Activated CD8-positive, alpha-beta T cell treated with anti-CD3 and anti-CD28 coated beads for 36 hours (primary cell): ENCODE measurements around the gene GAB1. TPM values are rescaled to one million over a fixed set of nuclear protein-coding genes. Genes with fewer than 3 reads are reported as not detected.

Experiments used
- ATAC-seq: fragments of 200-7000 bp; cut with Tn5 transposase; one replicate; pipeline ENCODE4 v1.10.0; 2021; ENCODE audit warnings: mild to moderate bottlenecking, moderate library complexity
- CTCF ChIA-PET: fragments of 350-600 bp; sonication (Branson Sonifier 250); formaldehyde crosslinking; loops from one replicate; lab custom pipeline; 2021; ENCODE audit warnings: antibody characterized with exemption; lab: Charles Lee
- POLR2A ChIA-PET: fragments of 350-600 bp; sonication (Branson Sonifier 250); formaldehyde crosslinking; loops from one replicate; lab custom pipeline; 2021; ENCODE audit warnings: antibody characterized with exemption; lab: Charles Lee
- DNase-seq: peaks from one replicate; pipeline ENCODE4 v3.0.0-alpha.2; 2020
- H3K27ac Mint-ChIP-seq: one replicate; pipeline ENCODE4 v1.8.0; 2021; ENCODE audit warnings: mild to moderate bottlenecking, mixed read lengths
- H3K27me3 Mint-ChIP-seq: one replicate; pipeline ENCODE4 v1.8.0; 2021; ENCODE audit warnings: mixed read lengths
- H3K36me3 Mint-ChIP-seq: one replicate; pipeline ENCODE4 v1.8.0; 2021; ENCODE audit warnings: low read depth, mixed read lengths
- H3K4me1 Mint-ChIP-seq: one replicate; pipeline ENCODE4 v1.8.0; 2021; ENCODE audit warnings: low read depth, mixed read lengths
- H3K4me3 Mint-ChIP-seq: one replicate; pipeline ENCODE4 v1.8.0; 2021; ENCODE audit warnings: mild to moderate bottlenecking, moderate library complexity, mixed read lengths
- H3K9me3 Mint-ChIP-seq: one replicate; pipeline ENCODE4 v1.8.0; 2021; ENCODE audit warnings: mixed read lengths
- intact Hi-C: fragments of 100-400 bp; cut with micrococcal nuclease; formaldehyde crosslinking; loops from one replicate; pipeline ENCODE4 v1.10.0; 2022
- total RNA-seq, 2 experiments: library from RNA; stranded (reverse); gene quantifications; one replicate each; pipeline ENCODE4 v1.2.3, GENCODE V29; 2021
- TF ChIP-seq, protein P1 (sequence below): fragments of 200-600 bp; IDR thresholded peaks from one replicate; pipeline ENCODE4 v1.8.0; 2022; ENCODE audit warnings: antibody characterized with exemption, mild to moderate bottlenecking

The GAB1 gene
- under 1 TPM; 0.20 to 0.34 TPM for total RNA-seq

DNA sequence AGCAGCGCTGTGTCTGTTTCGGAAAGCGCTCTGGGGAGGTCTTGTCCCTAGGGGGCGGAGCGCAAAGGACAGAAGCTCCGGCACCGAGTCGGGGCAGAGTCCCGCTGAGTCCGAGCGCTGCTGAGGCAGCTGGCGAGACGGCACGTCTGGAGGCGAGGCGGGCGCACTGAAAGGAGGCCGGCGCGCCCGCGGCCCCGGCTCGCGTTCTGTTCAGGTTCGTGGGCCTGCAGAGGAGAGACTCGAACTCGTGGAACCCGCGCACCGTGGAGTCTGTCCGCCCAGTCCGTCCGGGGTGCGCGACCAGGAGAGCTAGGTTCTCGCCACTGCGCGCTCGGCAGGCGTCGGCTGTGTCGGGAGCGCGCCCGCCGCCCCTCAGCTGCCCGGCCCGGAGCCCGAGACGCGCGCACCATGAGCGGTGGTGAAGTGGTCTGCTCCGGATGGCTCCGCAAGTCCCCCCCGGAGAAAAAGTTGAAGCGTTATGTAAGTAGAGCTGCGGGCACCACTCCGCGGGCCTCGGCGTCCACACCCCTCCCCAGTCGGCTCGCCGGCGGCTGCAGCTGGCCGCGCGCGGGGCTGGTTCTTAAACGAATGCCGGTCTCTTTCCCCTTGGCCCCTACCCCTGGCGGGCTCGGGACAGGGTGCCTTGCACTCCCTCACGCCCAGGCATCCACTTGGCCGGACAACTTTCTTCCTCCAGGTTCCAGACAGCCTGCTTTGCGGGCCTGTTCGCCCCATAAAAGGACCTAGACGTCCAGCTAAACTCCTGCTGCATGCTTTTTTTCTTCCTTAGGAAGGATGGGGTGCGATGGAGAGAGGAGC lies at the start of gene GAB1:
Gene GAB1, plus strand, starts transcription at position 96 of the 819 bp plus-strand sequence. Its CDS starts 313 bp downstream, at position 409.
- intact Hi-C loops, result no loop called here
- TF ChIP-seq, protein P1, sequence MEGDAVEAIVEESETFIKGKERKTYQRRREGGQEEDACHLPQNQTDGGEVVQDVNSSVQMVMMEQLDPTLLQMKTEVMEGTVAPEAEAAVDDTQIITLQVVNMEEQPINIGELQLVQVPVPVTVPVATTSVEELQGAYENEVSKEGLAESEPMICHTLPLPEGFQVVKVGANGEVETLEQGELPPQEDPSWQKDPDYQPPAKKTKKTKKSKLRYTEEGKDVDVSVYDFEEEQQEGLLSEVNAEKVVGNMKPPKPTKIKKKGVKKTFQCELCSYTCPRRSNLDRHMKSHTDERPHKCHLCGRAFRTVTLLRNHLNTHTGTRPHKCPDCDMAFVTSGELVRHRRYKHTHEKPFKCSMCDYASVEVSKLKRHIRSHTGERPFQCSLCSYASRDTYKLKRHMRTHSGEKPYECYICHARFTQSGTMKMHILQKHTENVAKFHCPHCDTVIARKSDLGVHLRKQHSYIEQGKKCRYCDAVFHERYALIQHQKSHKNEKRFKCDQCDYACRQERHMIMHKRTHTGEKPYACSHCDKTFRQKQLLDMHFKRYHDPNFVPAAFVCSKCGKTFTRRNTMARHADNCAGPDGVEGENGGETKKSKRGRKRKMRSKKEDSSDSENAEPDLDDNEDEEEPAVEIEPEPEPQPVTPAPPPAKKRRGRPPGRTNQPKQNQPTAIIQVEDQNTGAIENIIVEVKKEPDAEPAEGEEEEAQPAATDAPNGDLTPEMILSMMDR, result no peak
- Mint-ChIP-seq H3K36me3 (no peaks in the 10 kb centered on the region), H3K4me1 (peaks cover 3% of the 10 kb centered on the region), H3K9me3 (no peaks in the 10 kb centered on the region), H3K4me3 (peak within 1 kb of the TSS; percentile 76), H3K27ac (no peak within 1 kb of the TSS), H3K27me3 (peaks cover 45% of the 10 kb centered on the region)
- ChIA-PET CTCF (interaction anchor here (0.8 to 1.1 kb wide), 2 partner anchors 9 to 27 kb away, joined by 3 read pairs; no protein-coding TSS in a partner anchor), POLR2A (no interaction called here)
- DNase-seq (peak; percentile 61), ATAC-seq (peak; percentile 76)

DNA sequence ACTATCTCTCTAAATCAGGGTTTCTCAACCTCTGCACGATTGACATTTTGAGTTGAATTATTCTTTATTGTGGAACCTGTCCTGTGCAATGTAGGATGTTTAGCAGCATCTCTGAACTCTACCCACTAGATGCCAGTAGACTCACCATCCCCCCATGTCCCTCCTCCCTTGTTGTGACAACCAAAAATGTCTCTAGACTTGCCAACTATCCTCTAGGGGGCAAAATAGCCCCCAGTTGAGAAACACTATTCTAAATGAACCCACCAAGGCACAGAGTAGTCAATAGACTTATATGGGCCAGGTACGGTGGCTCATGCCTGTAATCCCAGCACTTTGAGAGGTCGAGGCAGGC lies 49.1 kb upstream of the GAB1 start:
- no peaks in the 10 kb centered on the region for H3K9me3 Mint-ChIP-seq
- no peak for ATAC-seq

DNA sequence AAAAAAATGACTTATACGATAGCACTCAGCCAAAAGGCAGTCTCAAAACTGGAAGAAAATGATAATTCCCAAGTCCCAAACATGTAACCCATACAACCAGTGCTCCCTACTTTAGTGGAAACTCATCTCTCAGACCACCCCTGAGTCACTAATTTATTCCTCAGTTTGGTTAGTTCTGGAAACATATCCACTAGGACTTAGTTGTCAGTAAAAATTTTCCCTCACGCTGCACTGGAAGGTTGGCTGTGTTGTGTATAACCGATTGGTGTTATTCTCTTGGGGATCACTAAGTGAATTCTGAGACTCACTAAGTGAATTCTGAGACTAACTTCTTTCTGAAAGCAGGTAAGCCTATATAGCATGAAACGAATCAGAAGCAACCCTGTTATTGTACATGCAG lies 48.5 kb upstream of the GAB1 start:
- Mint-ChIP-seq H3K9me3 (no peaks in the 10 kb centered on the region), H3K36me3 (no peaks in the 10 kb centered on the region), H3K4me1 (no peaks in the 10 kb centered on the region), H3K27ac (no peak overlapping the region), H3K27me3 (no peaks in the 10 kb centered on the region), H3K4me3 (no peak overlapping the region)
- intact Hi-C loops, result no loop called here
- TF ChIP-seq, protein P1, result no peak
- CTCF ChIA-PET, result no interaction called here
- no peak for ATAC-seq
- no peak for DNase-seq
- POLR2A ChIA-PET, result no interaction called here

More for the DNA sequence above, 49.1 kb upstream of the GAB1 start:
- no peaks in the 10 kb centered on the region for H3K27me3 Mint-ChIP-seq
- no peak overlapping the region for H3K4me3 Mint-ChIP-seq
- no peak for DNase-seq
- ChIA-PET CTCF (no interaction called here), POLR2A (no interaction called here)
- no peaks in the 10 kb centered on the region for H3K4me1 Mint-ChIP-seq
- intact Hi-C loops, result no loop called here
- no peak overlapping the region for H3K27ac Mint-ChIP-seq
- no peaks in the 10 kb centered on the region for H3K36me3 Mint-ChIP-seq
- TF ChIP-seq, protein P1, result no peak

DNA sequence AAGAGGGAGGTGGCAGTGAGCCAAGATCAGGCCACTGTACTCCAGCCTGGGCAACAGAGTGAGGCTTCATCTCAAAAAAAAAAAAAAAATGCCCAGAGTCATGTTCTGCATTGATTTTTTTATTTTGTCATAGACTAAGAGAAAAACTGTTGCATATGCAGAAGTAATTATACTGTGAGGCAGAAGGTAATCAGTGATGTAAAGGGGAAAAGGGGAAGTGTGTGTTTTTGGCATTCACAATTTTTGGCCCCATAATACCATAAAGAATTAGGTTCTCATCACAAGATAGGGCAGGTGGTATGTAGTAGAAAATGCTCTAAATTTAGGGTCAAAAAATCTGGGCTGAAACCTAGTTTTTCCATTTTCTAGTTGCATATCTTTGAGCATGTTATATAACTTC lies 47.3 kb upstream of the GAB1 start:
- ATAC-seq, result no peak
- POLR2A ChIA-PET, result no interaction called here
- TF ChIP-seq, protein P1, result no peak
- Mint-ChIP-seq H3K9me3 (no peaks in the 10 kb centered on the region), H3K27ac (no peak overlapping the region), H3K27me3 (no peaks in the 10 kb centered on the region), H3K4me1 (no peaks in the 10 kb centered on the region), H3K36me3 (no peaks in the 10 kb centered on the region), H3K4me3 (no peak overlapping the region)
- CTCF ChIA-PET, result no interaction called here
- DNase-seq, result no peak
- intact Hi-C loops, result no loop called here

DNA sequence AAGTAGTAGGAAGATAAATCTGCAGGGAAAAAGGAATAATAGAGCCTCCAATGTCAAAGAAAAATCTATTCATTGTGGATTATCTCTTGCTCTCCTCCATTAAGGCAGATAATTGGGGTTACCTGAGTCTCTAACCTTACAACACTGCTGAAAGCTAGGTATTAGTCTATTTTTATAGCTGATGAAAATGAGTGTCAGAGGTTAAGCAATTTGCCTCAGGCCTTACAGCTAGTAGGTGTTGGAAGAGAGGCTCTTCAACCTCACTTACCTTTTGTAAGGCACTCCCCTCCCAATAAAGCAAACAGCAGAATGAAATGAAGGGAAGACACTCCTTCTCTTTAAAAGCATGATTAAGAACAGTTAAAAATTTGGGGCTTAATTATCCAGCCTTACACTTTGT lies 45.4 kb upstream of the GAB1 start:
- ChIA-PET CTCF (interaction anchor here (1.1 kb wide), 1 partner anchor 17 kb away, joined by 3 read pairs; no protein-coding TSS in a partner anchor), POLR2A (no interaction called here)
- intact Hi-C loops, result no loop called here
- Mint-ChIP-seq H3K9me3 (no peaks in the 10 kb centered on the region), H3K4me1 (no peaks in the 10 kb centered on the region), H3K36me3 (no peaks in the 10 kb centered on the region), H3K4me3 (no peak overlapping the region), H3K27ac (no peak overlapping the region), H3K27me3 (no peaks in the 10 kb centered on the region)
- DNase-seq (no peak), ATAC-seq (no peak)
- TF ChIP-seq, protein P1, result no peak
